22Rv1 (cell line): ENCODE data around the gene MBP.

Experiments used
- CTCF ChIP-seq: fragments of 450-650 bp; IDR thresholded peaks from 2 replicates; pipeline ENCODE4 v1.5.1; 2017; ENCODE audit warnings: mild to moderate bottlenecking
- ZFX ChIP-seq: fragments of 450-650 bp; IDR thresholded peaks from 2 replicates; pipeline ENCODE4 v1.6.1; 2017; ENCODE audit warnings: antibody characterized with exemption, borderline replicate concordance

GRCh38 chr18:77165503-77166188, 33.1 kb upstream of the MBP start:
- TF ChIP-seq ZFX (no peak), CTCF (no peak)
